ENCODE data around the gene SAMD11. TPM values are rescaled to one million over a fixed set of nuclear protein-coding genes. Genes with fewer than 3 reads are reported as not detected.

The SAMD11 gene
- total RNA-seq, 2 donors from 2014 or later, result 0.12 to 0.17 TPM

Other genes with a start within 250 kb of the SAMD11 start
- not detected for gene OR4F16, start 237.3 kb upstream of the SAMD11 start, total RNA-seq
- gene NOC2L, start 35.3 kb downstream of the SAMD11 start, total RNA-seq, result 10 to 100 TPM; 72.7 to 90.0 TPM
- gene KLHL17, start 36.7 kb downstream of the SAMD11 start, total RNA-seq, result 10 to 100 TPM; 12.7 to 22.8 TPM
- 1 to 10 TPM; 1.9 to 2.3 TPM for gene PLEKHN1, start 42.6 kb downstream of the SAMD11 start, total RNA-seq
- gene PERM1, start 58.2 kb downstream of the SAMD11 start, total RNA-seq, result not detected
- 1 to 10 TPM; 7.8 to 9.9 TPM for gene HES4, start 76.2 kb downstream of the SAMD11 start, total RNA-seq
- gene ISG15, start 89.6 kb downstream of the SAMD11 start, total RNA-seq, result 100 to 1,000 TPM in 1 of 2 donors, 10 to 100 TPM in 1; 81.0 to 197 TPM
- 100 to 1,000 TPM in 1 of 2 donors, 10 to 100 TPM in 1; 69.0 to 112 TPM for gene AGRN, start 96.2 kb downstream of the SAMD11 start, total RNA-seq
- under 1 TPM in 1 of 2 donors, not detected in 1; 0.12 TPM for gene RNF223, start 150.4 kb downstream of the SAMD11 start, total RNA-seq
- gene C1orf159, start 192.2 kb downstream of the SAMD11 start, total RNA-seq, result 10 to 100 TPM; 18.0 to 18.6 TPM
- gene TTLL10, start 250.0 kb downstream of the SAMD11 start, total RNA-seq, result under 1 TPM in 1 of 2 donors, not detected in 1; 0.36 TPM

All from activated T-cell treated with anti-CD3 and anti-CD28 coated beads, Interleukin-2, amount 50 U/mL, for 72 hours (primary cell).